GF-D8 (cell line): ENCODE measurements around the gene LAMTOR3.
"Not testable (repeated sequence)": the region's sequence is repeated elsewhere in the genome, so short reads cannot be mapped to it uniquely, and the experiment has no call there.

ENCODE experiments used
- DNase-seq: peaks from one replicate; lab custom pipeline; 2025; lab: John Stamatoyannopoulos, UW

The LAMTOR3 gene

GRCh38 chr4:99830051-99830450 lies 64.2 kb downstream of the LAMTOR3 start:
- DNase-seq, result not testable (repeated sequence)

GRCh38 chr4:99828477-99828876 lies 65.8 kb downstream of the LAMTOR3 start:
- DNase-seq, result no peak
